AG04450 (cell line): Measurements from ENCODE around the gene TTC7B. TPM values are rescaled to one million over a fixed set of nuclear protein-coding genes. Genes with fewer than 3 reads are reported as not detected.

Experiments used
- CTCF ChIA-PET: fragments of 300-600, 350-600 bp; formaldehyde crosslinking; extraction: SDS; loops from one replicate; lab custom pipeline; 2022; ENCODE audit warnings: antibody characterized with exemption, inconsistent platforms; lab: Charles Lee
- POLR2A ChIA-PET: fragments of 350-600 bp; formaldehyde crosslinking; extraction: SDS; loops from one replicate; lab custom pipeline; 2021; ENCODE audit warnings: antibody characterized with exemption, inconsistent platforms; lab: Yijun Ruan, JAX
- DNase-seq: peaks from one replicate; pipeline ENCODE4 v3.0.0-alpha.2; 2011; ENCODE audit warnings: low read depth, low spot score
- H3K27ac ChIP-seq: one replicate; pipeline ENCODE4 v1.5.1; 2012; ENCODE audit warnings: low read depth, low read length, control low read depth
- H3K27me3 ChIP-seq: one replicate; pipeline ENCODE4 v1.6.0; 2012; ENCODE audit warnings: low read length; ENCODE audit not compliant: control insufficient read depth, insufficient read depth
- H3K4me3 ChIP-seq: 2 replicates; pipeline ENCODE4 v1.5.1; 2011; ENCODE audit warnings: mild to moderate bottlenecking, low read depth, low read length, control low read depth
- H3K9me3 ChIP-seq: 2 replicates; pipeline ENCODE4 v1.5.1; 2012; ENCODE audit warnings: low read length; ENCODE audit not compliant: control insufficient read depth, insufficient read depth
- CTCF ChIP-seq: IDR thresholded peaks from 2 replicates; pipeline ENCODE4 v1.5.1; 2011; ENCODE audit warnings: low read depth, low read length, control low read depth, inconsistent platforms
- polyA plus RNA-seq: library from polyadenylated mRNA; depleted of rRNA; stranded (reverse); fragments of >200 nt; gene quantifications from 2 replicates; pipeline ENCODE4 v1.2.3, GENCODE V29; 2011

TTC7B gene
- polyA plus RNA-seq, 1 experiment = 36.0 TPM

- Histone ChIP-seq H3K27ac (no peak overlapping the region), H3K4me3 (no peak overlapping the region), H3K9me3 (no peaks in the 10 kb centered on the region; the same call in 1 of the 2 replicates), H3K27me3 (no peaks in the 10 kb centered on the region)
- no peak for DNase-seq
- TF ChIP-seq CTCF = no peak
- ChIA-PET CTCF (no interaction called here), POLR2A (interaction anchor here (0.6 kb wide), 1 partner anchor 224 kb away, joined by 4 read pairs; no protein-coding TSS in a partner anchor)
These were observed 270.8 kb downstream of the TTC7B start for GRCh38 chr14:90545382-90545781.

GRCh38 chr14:90544971-90545370 lies 271.3 kb downstream of the TTC7B start:
- Histone ChIP-seq H3K4me3 (no peak overlapping the region), H3K27ac (no peak overlapping the region), H3K9me3 (no peaks in the 10 kb centered on the region; the same call in 1 of the 2 replicates), H3K27me3 (no peaks in the 10 kb centered on the region)
- TF ChIP-seq CTCF = no peak
- DNase-seq = no peak
- POLR2A ChIA-PET = no interaction called here
- CTCF ChIA-PET = no interaction called here

- CTCF ChIA-PET = no interaction called here
- POLR2A ChIA-PET = no interaction called here
- Histone ChIP-seq H3K27ac (no peak overlapping the region), H3K4me3 (no peak overlapping the region), H3K27me3 (no peaks in the 10 kb centered on the region), H3K9me3 (no peaks in the 10 kb centered on the region; the same call in 1 of the 2 replicates)
- TF ChIP-seq CTCF = no peak
- DNase-seq = no peak
These were observed 271.7 kb downstream of the TTC7B start for GRCh38 chr14:90544566-90544965.

- ChIA-PET POLR2A (no interaction called here), CTCF (no interaction called here)
- Histone ChIP-seq H3K4me3 (no peak overlapping the region), H3K27ac (no peak overlapping the region), H3K27me3 (no peaks in the 10 kb centered on the region), H3K9me3 (no peaks in the 10 kb centered on the region; the same call in 1 of the 2 replicates)
- no peak for DNase-seq
- no peak for TF ChIP-seq CTCF
These were observed 272.4 kb downstream of the TTC7B start for GRCh38 chr14:90543876-90544275.

- Histone ChIP-seq H3K4me3 (no peak overlapping the region), H3K9me3 (no peaks in the 10 kb centered on the region; the same call in 1 of the 2 replicates), H3K27ac (no peak overlapping the region), H3K27me3 (no peaks in the 10 kb centered on the region)
- DNase-seq = no peak
- ChIA-PET POLR2A (no interaction called here), CTCF (no interaction called here)
- TF ChIP-seq CTCF = no peak
These were observed 275.1 kb downstream of the TTC7B start for GRCh38 chr14:90541076-90541634.
